Fibroblast of mammary gland (primary cell): ENCODE measurements around the gene TAAR2.
"Not testable (repeated sequence)": the region's sequence is repeated elsewhere in the genome, so short reads cannot be mapped to it uniquely, and the experiment has no call there.

Source experiments
- DNase-seq: peaks from one replicate; pipeline ENCODE4 v3.0.0-alpha.2; 2010; ENCODE audit warnings: low read depth
- H3K4me3 ChIP-seq: 2 replicates; pipeline ENCODE4 v1.5.1; 2011; ENCODE audit warnings: low read depth, mild to moderate bottlenecking, low read length, moderate library complexity; ENCODE audit not compliant: control insufficient read depth
- CTCF ChIP-seq: conservative IDR thresholded peaks from 2 replicates; pipeline ENCODE4 v1.5.1; 2011; ENCODE audit warnings: low read depth, low read length, inconsistent platforms; ENCODE audit not compliant: control insufficient read depth, insufficient read depth

The TAAR2 gene

DNA sequence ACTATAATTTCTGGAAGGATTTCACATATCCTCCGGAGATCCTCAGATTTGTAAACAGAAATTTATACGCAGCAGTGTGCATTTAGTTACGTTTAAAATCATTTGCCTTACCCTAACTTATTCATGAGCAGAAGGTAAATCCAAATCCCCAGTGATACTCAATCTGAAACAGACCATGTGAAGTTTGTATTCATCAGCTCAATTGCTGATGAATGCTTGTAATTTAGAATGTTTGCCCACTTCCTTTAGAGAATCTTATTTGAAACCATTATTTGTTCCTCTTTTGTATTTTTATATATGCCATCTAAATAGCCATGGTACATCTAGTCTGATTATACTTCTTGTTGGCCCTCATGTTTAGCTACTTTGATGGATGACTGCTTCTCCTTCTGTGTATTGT, 19.5 kb upstream of the TAAR2 start:
- no peak overlapping the region for H3K4me3 ChIP-seq
- no peak for TF ChIP-seq CTCF
- DNase-seq: no peak

- not testable (repeated sequence) for H3K4me3 ChIP-seq, DNase-seq
Observed at GRCh38 chr6:132637135-132637534, 13.1 kb upstream of the TAAR2 start.

DNA sequence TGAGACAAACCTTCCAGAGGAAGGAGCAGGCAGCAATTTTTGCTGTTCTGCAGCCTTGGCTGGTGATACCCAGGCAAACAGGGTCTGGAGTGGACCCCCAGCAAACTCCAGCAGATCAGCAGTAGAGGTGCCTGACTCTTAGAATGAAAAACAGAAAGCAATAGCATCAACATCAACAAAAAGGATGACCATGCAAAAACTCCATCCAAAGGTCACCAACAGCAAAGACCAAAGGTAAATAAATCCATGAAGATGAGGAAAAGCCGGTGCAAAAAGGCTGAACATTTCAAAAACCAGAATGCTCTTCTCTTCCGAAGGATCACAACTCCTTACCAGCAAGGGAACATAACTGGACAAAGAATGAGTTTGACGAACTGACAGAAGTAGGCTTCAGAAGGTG, 11.8 kb upstream of the TAAR2 start:
- not testable (repeated sequence) for DNase-seq

DNA sequence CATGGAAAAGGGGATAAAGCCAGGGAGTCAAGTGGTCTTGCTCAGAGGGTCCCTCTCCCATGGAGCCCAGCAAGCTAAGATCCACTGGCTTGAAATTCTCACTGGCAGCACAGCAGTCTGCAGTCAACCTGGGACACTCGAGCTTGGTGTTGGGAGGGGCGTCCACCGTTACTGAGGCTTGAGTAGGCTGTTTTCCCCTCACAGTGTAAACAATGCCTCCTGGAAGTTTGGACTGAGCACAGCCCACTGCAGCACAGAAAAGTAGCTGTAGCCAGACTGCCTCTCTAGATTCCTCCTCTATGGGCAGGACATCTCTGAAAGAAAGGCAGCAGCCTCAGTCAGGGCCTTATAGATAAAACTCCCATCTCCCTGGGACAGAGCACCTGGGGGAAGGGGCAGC, 11.2 kb upstream of the TAAR2 start:
- not testable (repeated sequence) for H3K4me3 ChIP-seq, DNase-seq

More for the DNA sequence above, 11.8 kb upstream of the TAAR2 start:
- H3K4me3 ChIP-seq: not testable (repeated sequence)

DNA sequence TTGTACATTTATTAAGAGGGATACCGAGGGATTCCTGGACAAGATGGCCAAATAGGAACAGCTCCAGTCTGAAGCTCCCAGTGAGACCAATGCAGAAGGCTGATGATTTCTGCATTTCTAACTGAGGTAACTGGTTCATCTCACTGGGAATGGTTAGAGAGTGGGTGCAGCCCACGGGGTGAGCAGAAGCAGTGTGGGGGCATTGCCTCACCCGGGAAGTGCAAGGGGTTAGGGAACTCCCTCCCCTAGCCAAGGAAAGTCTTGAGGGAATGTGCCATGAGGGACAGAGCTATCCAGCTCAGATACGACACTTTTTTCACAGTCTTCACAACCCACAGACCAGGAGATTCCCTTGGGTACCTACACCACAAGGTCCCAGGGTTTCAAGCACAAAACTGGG, 10.7 kb upstream of the TAAR2 start:
- TF ChIP-seq CTCF: no peak

DNA sequence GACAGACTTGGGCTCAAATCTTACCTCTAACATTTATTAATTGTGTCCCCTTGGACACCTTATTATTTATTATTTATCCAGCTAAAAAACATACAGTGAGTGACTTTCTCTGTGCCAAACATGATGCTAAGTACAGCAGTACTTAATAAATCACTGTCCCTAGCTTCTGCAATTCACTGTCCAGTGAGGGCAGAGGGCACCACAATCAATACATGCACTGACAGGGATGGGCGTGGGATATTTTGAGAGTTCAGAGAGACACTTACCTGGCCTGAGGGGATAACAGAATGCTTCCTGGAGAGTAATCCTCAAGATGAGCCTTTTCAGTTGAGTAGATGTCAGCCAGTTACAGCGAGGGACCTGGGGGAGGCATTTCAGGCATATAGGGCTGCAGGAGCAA, 9.3 kb upstream of the TAAR2 start:
- H3K4me3 ChIP-seq: no peak overlapping the region
- no peak for DNase-seq
- no peak for TF ChIP-seq CTCF

More for the DNA sequence above, 10.7 kb upstream of the TAAR2 start:
- DNase-seq: no peak
- H3K4me3 ChIP-seq: no peak overlapping the region

GRCh38 chr6:132623106-132623845, 799 bp downstream of the TAAR2 start:
- H3K4me3 ChIP-seq: no peak overlapping the region

DNA sequence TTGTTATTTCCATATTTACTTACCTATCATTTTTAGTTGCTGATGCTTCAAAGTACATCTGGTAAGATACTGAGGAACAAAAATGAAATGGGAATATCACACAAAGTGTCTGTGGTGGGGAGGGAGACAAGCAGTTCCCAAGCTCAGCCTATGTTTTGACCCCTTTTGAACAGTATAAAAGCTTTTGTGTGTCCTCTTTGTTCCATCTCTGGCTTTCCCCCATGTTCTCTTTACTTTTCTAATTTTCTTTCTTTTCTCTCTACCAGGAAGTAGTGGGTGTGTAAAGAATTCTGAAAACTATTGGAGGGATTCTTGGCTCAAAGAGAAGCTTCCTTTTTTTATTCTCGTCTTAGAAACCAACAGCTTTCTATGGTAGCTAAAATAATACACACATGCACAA, 7.4 kb downstream of the TAAR2 start:
- no peak for DNase-seq
- H3K4me3 ChIP-seq: no peak overlapping the region
- TF ChIP-seq CTCF: no peak

More at GRCh38 chr6:132623106-132623845, 799 bp downstream of the TAAR2 start:
- no peak for TF ChIP-seq CTCF
- no peak for DNase-seq
